Loucy (cell line): ENCODE measurements around the gene NR2F1.

Source experiments
- H2AFZ ChIP-seq: fragments of 200-600 bp; sonication (generic); 2 replicates; pipeline ENCODE4 v1.6.0; 2016; ENCODE audit warnings: antibody characterized with exemption, mild to moderate bottlenecking, low read length, moderate library complexity
- H3F3A ChIP-seq: fragments of 200-600 bp; 2 replicates; pipeline ENCODE4 v1.6.0; 2016; ENCODE audit warnings: antibody characterized with exemption, low read depth, mild to moderate bottlenecking
- H3K27me3 ChIP-seq: fragments of 200-600 bp; sonication (generic); 2 replicates; pipeline ENCODE4 v1.6.1; 2014; ENCODE audit warnings: low read length, mild to moderate bottlenecking; ENCODE audit not compliant: insufficient read depth, poor library complexity, severe bottlenecking
- H3K36me3 ChIP-seq: fragments of 200-600 bp; sonication (generic); 2 replicates; pipeline ENCODE4 v1.6.1; 2016; ENCODE audit warnings: low read length; ENCODE audit not compliant: insufficient read depth
- H3K4me1 ChIP-seq: fragments of 200-600 bp; sonication (generic); 2 replicates; pipeline ENCODE4 v1.5.1; 2014; ENCODE audit warnings: low read length, mild to moderate bottlenecking; ENCODE audit not compliant: insufficient read depth, poor library complexity, severe bottlenecking
- H3K4me2 ChIP-seq: fragments of 200-600 bp; sonication (generic); 2 replicates; pipeline ENCODE4 v1.6.0; 2014; ENCODE audit warnings: antibody characterized with exemption, low read length, low read depth, mild to moderate bottlenecking; ENCODE audit not compliant: poor library complexity, severe bottlenecking
- H3K4me3 ChIP-seq: fragments of 200-600 bp; sonication (generic); 2 replicates; pipeline ENCODE4 v1.5.1; 2014; ENCODE audit warnings: low read length, mild to moderate bottlenecking, mixed read lengths; ENCODE audit not compliant: poor library complexity, severe bottlenecking
- H3K79me2 ChIP-seq: fragments of 200-600 bp; sonication (generic); 2 replicates; pipeline ENCODE4 v1.6.1; 2014; ENCODE audit warnings: low read length; ENCODE audit not compliant: insufficient read depth
- H3K9ac ChIP-seq: fragments of 200-600 bp; sonication (generic); 2 replicates; pipeline ENCODE4 v1.6.0; 2014; ENCODE audit warnings: mild to moderate bottlenecking, low read depth, low read length, moderate library complexity; ENCODE audit not compliant: poor library complexity, severe bottlenecking
- H3K9me2 ChIP-seq: fragments of 200-600 bp; sonication (generic); replicated peaks from 2 replicates; pipeline ENCODE4 v1.6.1; 2016; ENCODE audit warnings: low read depth, low read length, mixed read lengths
- H3K9me3 ChIP-seq: fragments of 200-600 bp; sonication (generic); 2 replicates; pipeline ENCODE4 v1.6.1; 2014; ENCODE audit warnings: mild to moderate bottlenecking, antibody characterized with exemption, low read length, low read depth; ENCODE audit not compliant: insufficient read depth
- H4K20me1 ChIP-seq: fragments of 200-600 bp; sonication (generic); 2 replicates; pipeline ENCODE4 v1.6.0; 2014; ENCODE audit warnings: antibody characterized with exemption, low read length, mild to moderate bottlenecking; ENCODE audit not compliant: insufficient read depth, poor library complexity, severe bottlenecking
- CTCF ChIP-seq: fragments of 200-600 bp; sonication (generic); conservative IDR thresholded peaks from 2 replicates; pipeline ENCODE4 v1.5.1; 2014; ENCODE audit warnings: mild to moderate bottlenecking, antibody characterized with exemption, low read length
- EZH2phosphoT487 ChIP-seq: fragments of 200-600 bp; IDR thresholded peaks from 2 replicates; pipeline ENCODE4 v1.6.1; 2018; ENCODE audit warnings: antibody characterized with exemption, mild to moderate bottlenecking, moderate library complexity, borderline replicate concordance

The NR2F1 gene

GRCh38 chr5:93610581-93611272 lies 27.7 kb downstream of the NR2F1 start:
- no peak overlapping the region for H2AFZ ChIP-seq
- no peaks in the 10 kb centered on the region for H3K79me2 ChIP-seq
- no peak overlapping the region for H3K9ac ChIP-seq
- H3K4me3 ChIP-seq, result no peak overlapping the region
- no peaks in the 10 kb centered on the region for H3K27me3 ChIP-seq
- H3K4me2 ChIP-seq, result no peak overlapping the region
- TF ChIP-seq CTCF (no peak), EZH2phosphoT487 (no peak)
- no peaks in the 10 kb centered on the region for H3K9me3 ChIP-seq
- H3K4me1 ChIP-seq, result no peaks in the 10 kb centered on the region
- no peaks in the 10 kb centered on the region for H3K36me3 ChIP-seq
- H3K9me2 ChIP-seq, result no peaks in the 10 kb centered on the region
- no peaks in the 10 kb centered on the region for H4K20me1 ChIP-seq
- no peaks in the 10 kb centered on the region for H3F3A ChIP-seq

GRCh38 chr5:93611273-93611975 lies 28.4 kb downstream of the NR2F1 start:
- Histone ChIP-seq H3K4me2 (no peak overlapping the region), H3K9me2 (no peaks in the 10 kb centered on the region), H3K36me3 (no peaks in the 10 kb centered on the region), H3K27me3 (no peaks in the 10 kb centered on the region), H4K20me1 (no peaks in the 10 kb centered on the region), H3F3A (no peaks in the 10 kb centered on the region), H2AFZ (no peak overlapping the region), H3K9ac (no peak overlapping the region), H3K4me1 (no peaks in the 10 kb centered on the region), H3K9me3 (no peaks in the 10 kb centered on the region), H3K4me3 (no peak overlapping the region), H3K79me2 (no peaks in the 10 kb centered on the region)
- TF ChIP-seq CTCF, result no peak
- TF ChIP-seq EZH2phosphoT487, result no peak

- Histone ChIP-seq H3K9ac (no peak overlapping the region), H3K4me2 (no peak overlapping the region), H3K9me2 (no peaks in the 10 kb centered on the region), H3K9me3 (no peaks in the 10 kb centered on the region), H3K4me1 (no peaks in the 10 kb centered on the region), H3K4me3 (no peak overlapping the region), H3K36me3 (no peaks in the 10 kb centered on the region), H3F3A (no peaks in the 10 kb centered on the region), H3K79me2 (no peaks in the 10 kb centered on the region), H2AFZ (no peak overlapping the region), H4K20me1 (no peaks in the 10 kb centered on the region), H3K27me3 (no peaks in the 10 kb centered on the region)
- no peak for TF ChIP-seq EZH2phosphoT487
- TF ChIP-seq CTCF, result no peak
Observed at GRCh38 chr5:93611976-93612854, 29.2 kb downstream of the NR2F1 start.
